Measurements from ENCODE around the gene COL12A1.

Gene COL12A1

GRCh38 chr6:75124983-75125382 lies 80.9 kb downstream of the COL12A1 start:
- TF ChIP-seq GATA2 (IDR thresholded peaks at IDR 0.05; ENCODE audit: low read depth, low read length) (no peak), GATA3 (IDR thresholded peaks at IDR 0.05; ENCODE audit: low read depth, low read length) (no peak)

GRCh38 chr6:75124085-75124484 lies 81.8 kb downstream of the COL12A1 start:
- TF ChIP-seq GATA3 (IDR thresholded peaks at IDR 0.05; ENCODE audit: low read depth, low read length) (no peak), GATA2 (IDR thresholded peaks at IDR 0.05; ENCODE audit: low read depth, low read length) (no peak)

GRCh38 chr6:75118925-75119515 lies 86.8 kb downstream of the COL12A1 start:
- TF ChIP-seq GATA3 (IDR thresholded peaks at IDR 0.05; ENCODE audit: low read depth, low read length), result no peak
- TF ChIP-seq GATA2 (IDR thresholded peaks at IDR 0.05; ENCODE audit: low read depth, low read length), result no peak

DNA sequence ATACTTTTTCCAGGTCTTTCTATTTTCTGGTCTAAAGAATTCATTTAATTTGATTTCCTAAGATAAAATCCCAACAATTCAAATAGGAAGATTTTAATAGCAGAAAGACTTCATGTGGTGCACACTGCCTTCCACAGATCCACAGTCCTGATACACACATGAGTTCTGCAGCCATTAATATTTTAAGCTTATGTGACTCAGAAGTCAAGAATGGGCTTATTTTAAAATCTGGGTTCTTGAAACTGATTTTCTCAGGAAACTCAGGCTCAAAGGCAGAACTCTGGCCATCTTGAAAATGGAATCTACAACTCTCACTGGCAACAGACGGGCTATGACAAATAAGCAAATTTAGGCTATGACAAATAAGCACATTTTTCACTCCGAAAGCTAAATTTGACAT lies 88.2 kb downstream of the COL12A1 start:
- TF ChIP-seq GATA2 (IDR thresholded peaks at IDR 0.05; ENCODE audit: low read depth, low read length), result no peak
- no peak for TF ChIP-seq GATA3 (IDR thresholded peaks at IDR 0.05; ENCODE audit: low read depth, low read length)

DNA sequence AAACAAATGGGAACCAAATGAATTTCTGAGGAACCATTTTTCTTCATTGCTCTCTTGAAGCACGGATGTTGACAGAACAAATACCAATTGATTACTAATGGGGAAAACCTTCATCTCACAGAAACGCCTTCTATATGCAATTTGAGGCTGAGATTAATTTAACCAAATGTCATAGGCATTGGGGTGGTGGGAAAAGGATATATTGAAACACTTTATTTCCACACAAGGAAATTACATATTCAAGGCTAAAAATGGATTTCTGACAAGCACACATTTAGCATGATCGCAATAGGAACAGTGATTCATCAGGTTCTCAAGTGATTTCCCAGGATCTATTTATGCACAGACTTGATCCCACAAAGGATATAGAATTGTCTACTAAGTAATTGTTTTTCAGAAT lies 88.9 kb downstream of the COL12A1 start:
- TF ChIP-seq GATA2 (IDR thresholded peaks at IDR 0.05; ENCODE audit: low read depth, low read length), result no peak
- no peak for TF ChIP-seq GATA3 (IDR thresholded peaks at IDR 0.05; ENCODE audit: low read depth, low read length)

DNA sequence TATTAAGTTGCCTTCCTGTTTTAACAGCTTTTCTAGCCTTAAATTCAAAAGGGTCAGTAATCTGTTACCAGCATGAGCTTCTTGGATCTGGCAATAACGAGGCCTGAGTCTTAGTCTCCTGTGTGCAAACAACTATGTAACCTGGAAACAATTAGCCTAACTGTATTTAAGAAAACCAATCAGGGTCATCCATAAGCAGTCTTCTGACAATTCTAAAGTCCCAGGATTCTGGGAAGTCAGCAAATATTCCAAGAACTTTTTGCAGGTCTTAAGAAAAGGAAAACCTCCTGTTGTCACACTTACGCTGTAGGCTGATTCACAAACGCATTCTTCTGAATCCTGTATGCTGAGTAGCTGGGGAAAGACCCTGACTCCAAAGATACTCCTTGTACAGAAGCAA lies 90.4 kb downstream of the COL12A1 start:
- TF ChIP-seq GATA3 (IDR thresholded peaks at IDR 0.05; ENCODE audit: low read depth, low read length), result no peak
- TF ChIP-seq GATA2 (IDR thresholded peaks at IDR 0.05; ENCODE audit: low read depth, low read length), result no peak

GRCh38 chr6:75114806-75115205 lies 91.0 kb downstream of the COL12A1 start:
- no peak for TF ChIP-seq GATA3 (IDR thresholded peaks at IDR 0.05; ENCODE audit: low read depth, low read length)
- no peak for TF ChIP-seq GATA2 (IDR thresholded peaks at IDR 0.05; ENCODE audit: low read depth, low read length)

DNA sequence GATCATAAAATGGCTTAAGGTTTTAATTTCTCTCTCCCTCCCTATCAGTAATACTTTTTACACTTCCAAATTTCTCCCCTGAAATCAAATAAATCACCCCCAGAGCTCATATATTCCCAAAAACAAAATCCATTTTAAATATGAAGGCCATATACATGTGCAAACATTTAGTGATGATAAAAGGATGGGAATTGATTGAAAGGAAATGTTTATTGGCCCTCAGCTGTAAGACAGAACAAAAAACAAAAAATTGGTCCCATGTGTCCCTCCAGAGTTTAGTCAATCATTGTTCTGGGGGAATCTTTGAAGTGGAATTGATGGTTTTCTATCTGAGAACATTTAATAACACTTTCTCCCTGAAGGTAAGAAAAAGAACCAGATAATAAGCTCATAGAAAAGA lies 91.7 kb downstream of the COL12A1 start:
- no peak for TF ChIP-seq GATA3 (IDR thresholded peaks at IDR 0.05; ENCODE audit: low read depth, low read length)
- TF ChIP-seq GATA2 (IDR thresholded peaks at IDR 0.05; ENCODE audit: low read depth, low read length), result no peak

DNA sequence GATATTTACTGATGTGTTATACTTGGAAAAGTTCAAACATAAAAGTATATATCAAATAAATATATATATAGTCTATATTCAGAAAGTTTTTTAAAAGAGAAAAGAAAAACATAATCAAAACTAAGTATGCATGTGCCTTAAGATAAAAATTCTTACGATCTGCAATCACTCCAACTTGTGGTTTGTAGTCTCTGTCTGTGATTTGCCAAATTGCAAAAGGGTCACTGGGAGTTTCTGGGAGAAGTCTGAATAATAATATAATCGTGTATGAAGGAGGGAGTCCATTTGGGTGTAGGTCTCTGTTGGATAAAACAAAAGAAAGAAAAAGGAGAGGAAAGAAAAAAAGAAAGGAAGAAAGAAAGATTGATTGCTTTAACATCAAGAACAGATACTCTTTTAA lies 92.4 kb downstream of the COL12A1 start:
- TF ChIP-seq GATA2 (IDR thresholded peaks at IDR 0.05; ENCODE audit: low read depth, low read length) (no peak), GATA3 (IDR thresholded peaks at IDR 0.05; ENCODE audit: low read depth, low read length) (no peak)

- no peak for TF ChIP-seq GATA2 (IDR thresholded peaks at IDR 0.05; ENCODE audit: low read depth, low read length)
Observed at GRCh38 chr6:75109765-75110164, 96.1 kb downstream of the COL12A1 start.

GRCh38 chr6:75109022-75109421 lies 96.8 kb downstream of the COL12A1 start:
- TF ChIP-seq GATA2 (IDR thresholded peaks at IDR 0.05; ENCODE audit: low read depth, low read length), result no peak
- TF ChIP-seq GATA3 (IDR thresholded peaks at IDR 0.05; ENCODE audit: low read depth, low read length), result no peak

DNA sequence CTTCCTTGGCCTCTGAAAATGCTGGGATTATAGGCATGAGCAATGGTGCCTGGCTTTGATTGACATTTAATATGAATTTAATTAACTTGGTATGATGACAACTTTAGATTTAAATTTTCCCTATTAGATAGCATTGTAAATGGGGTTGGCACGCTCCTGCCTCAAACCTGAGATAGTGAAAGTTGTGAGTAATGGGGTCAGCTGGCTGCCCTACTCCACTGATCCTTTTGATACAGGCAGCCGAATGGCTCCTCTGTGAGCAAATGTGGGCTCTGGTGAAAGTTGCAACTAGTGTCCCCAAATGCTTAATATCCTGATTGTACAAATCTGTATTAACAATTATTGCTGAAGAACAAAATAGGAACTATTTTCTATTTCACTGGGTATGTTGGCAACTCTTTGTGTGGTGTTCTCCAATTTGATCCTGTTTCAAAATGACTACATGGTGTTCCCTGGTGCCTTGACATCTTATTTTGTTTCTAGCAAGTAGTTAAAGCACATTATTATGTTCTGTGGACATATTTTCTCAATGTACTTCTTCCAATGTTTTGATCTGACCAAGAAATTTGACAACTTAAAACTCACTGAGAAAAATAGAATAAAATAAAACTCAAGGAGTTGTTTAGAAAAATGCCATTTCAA lies 97.4 kb downstream of the COL12A1 start:
- TF ChIP-seq GATA2 (IDR thresholded peaks at IDR 0.05; ENCODE audit: low read depth, low read length) (no peak), GATA3 (IDR thresholded peaks at IDR 0.05; ENCODE audit: low read depth, low read length) (no peak)

DNA sequence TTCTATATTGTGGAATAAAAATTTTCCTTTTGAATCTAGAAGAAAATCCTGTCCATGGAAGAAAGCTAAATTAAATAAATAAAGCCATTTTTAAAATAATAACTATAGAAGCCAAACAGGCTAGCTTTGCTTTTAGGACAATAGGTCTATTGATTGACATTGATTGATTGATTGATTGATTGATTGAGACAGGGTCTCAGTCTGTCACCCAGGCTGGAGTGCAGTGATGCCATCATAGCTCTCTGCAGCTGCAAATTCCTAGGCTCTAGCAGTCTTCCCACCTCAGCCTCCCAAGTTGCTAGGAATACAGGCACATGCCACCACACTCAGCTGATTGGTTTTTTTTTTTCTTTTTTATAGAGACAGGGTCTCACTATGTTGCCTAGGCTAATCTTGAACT lies 97.9 kb downstream of the COL12A1 start:
- TF ChIP-seq GATA3 (IDR thresholded peaks at IDR 0.05; ENCODE audit: low read depth, low read length) (no peak), GATA2 (IDR thresholded peaks at IDR 0.05; ENCODE audit: low read depth, low read length) (no peak)

- no peak for TF ChIP-seq GATA2 (IDR thresholded peaks at IDR 0.05; ENCODE audit: low read depth, low read length)
- TF ChIP-seq GATA3 (IDR thresholded peaks at IDR 0.05; ENCODE audit: low read depth, low read length), result no peak
Observed at GRCh38 chr6:75106426-75106825, 99.4 kb downstream of the COL12A1 start.

DNA sequence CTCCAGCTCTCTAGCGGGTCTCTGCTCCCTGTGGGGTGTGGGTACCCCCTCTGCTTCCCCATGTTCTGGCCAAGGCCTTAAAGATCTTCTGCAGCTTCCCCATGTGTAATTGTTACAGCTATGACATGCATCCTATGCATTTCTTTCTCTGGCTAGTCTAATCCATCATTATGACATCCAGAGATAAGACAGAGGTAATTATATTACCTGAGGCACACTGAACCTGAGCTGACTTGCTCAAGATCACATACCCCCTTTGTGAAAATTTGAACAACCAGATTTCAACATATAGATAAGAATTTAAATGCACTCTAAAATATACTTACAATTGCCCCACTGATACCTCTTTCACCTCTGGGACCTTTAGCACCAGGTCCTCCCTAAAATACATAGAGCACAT lies 102.4 kb downstream of the COL12A1 start:
- no peak for TF ChIP-seq GATA3 (IDR thresholded peaks at IDR 0.05; ENCODE audit: low read depth, low read length)
- TF ChIP-seq GATA2 (IDR thresholded peaks at IDR 0.05; ENCODE audit: low read depth, low read length), result no peak

DNA sequence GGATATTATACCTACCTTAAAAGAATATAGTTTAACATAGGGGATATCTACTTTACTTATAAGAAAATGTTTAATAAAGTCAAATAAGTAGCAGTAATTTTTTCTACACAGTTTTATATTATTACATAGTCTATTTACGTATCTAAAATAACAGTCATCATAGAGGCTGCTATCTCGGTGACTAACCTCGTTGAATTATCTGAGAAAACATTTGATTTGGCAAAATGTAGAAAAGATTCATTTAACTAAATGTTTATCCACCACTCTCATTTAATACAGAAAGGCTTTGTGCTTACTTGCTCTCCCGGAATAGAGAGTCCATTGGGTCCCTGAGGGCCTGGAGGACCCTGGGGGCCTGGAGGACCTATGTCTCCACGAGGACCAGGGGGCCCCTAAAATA lies 103.6 kb downstream of the COL12A1 start:
- TF ChIP-seq GATA3 (IDR thresholded peaks at IDR 0.05; ENCODE audit: low read depth, low read length) (no peak), GATA2 (IDR thresholded peaks at IDR 0.05; ENCODE audit: low read depth, low read length) (no peak)

Data from SH-SY5Y (cell line).